Neuronal stem cell (in vitro differentiated cells): ENCODE data around the gene UBE2L3.
A peak's percentile ranks its signal among the peaks of the same experiment; 100 is the strongest.

ENCODE experiments used
- DNase-seq: peaks from one replicate; pipeline ENCODE4 v3.0.0-alpha.2; 2013; ENCODE audit warnings: low spot score
- H2AFZ ChIP-seq: one replicate; pipeline ENCODE4 v1.6.1; 2013; ENCODE audit warnings: mild to moderate bottlenecking, low read length, inconsistent platforms
- H2AK5ac ChIP-seq: 2 replicates; pipeline ENCODE4 v1.6.1; 2013; ENCODE audit warnings: low read depth, mild to moderate bottlenecking, inconsistent platforms, low read length, moderate library complexity, mixed read lengths
- H2BK120ac ChIP-seq: 2 replicates; pipeline ENCODE4 v1.6.1; 2013; ENCODE audit warnings: low read depth, mild to moderate bottlenecking, inconsistent platforms, low read length, moderate library complexity, mixed read lengths
- H2BK12ac ChIP-seq: one replicate; pipeline ENCODE4 v1.6.1; 2013; ENCODE audit warnings: low read length, inconsistent platforms
- H2BK15ac ChIP-seq: 2 replicates; pipeline ENCODE4 v1.6.1; 2013; ENCODE audit warnings: mild to moderate bottlenecking, low read length, inconsistent platforms, mixed read lengths
- H2BK5ac ChIP-seq: one replicate; pipeline ENCODE4 v1.6.1; 2013; ENCODE audit warnings: inconsistent platforms, mild to moderate bottlenecking, low read length, moderate library complexity
- H3K14ac ChIP-seq: one replicate; pipeline ENCODE4 v1.6.1; 2013; ENCODE audit warnings: low read length, inconsistent platforms
- H3K18ac ChIP-seq: 2 replicates; pipeline ENCODE4 v1.6.1; 2013; ENCODE audit warnings: low read length, inconsistent platforms
- H3K23ac ChIP-seq: 2 replicates; pipeline ENCODE4 v1.6.1; 2013; ENCODE audit warnings: low read depth, mild to moderate bottlenecking, mixed read lengths, low read length, inconsistent platforms; ENCODE audit not compliant: poor library complexity
- H3K27ac ChIP-seq: replicated peaks from 3 replicates; pipeline ENCODE4 v1.5.1; 2013; ENCODE audit warnings: low read length, inconsistent platforms
- H3K27me3 ChIP-seq, 3 experiments: 2 replicates each; pipeline ENCODE4 v1.6.1; 2013; ENCODE audit warnings: low read length in 3 of 3, mild to moderate bottlenecking in 2 of 3, inconsistent platforms in 1 of 3, low read depth in 1 of 3, mixed read lengths in 1 of 3, moderate library complexity in 1 of 3; ENCODE audit not compliant: control insufficient read depth in 3 of 3, insufficient read depth in 3 of 3
- H3K36me3 ChIP-seq, 2 donors: replicated peaks in 1 of 2; 2 replicates each; pipeline ENCODE4 v1.6.1; 2013; ENCODE audit warnings: low read length in 2 of 2; ENCODE audit not compliant: control insufficient read depth in 2 of 2, insufficient read depth in 2 of 2
- H3K4ac ChIP-seq: 2 replicates; pipeline ENCODE4 v1.6.1; 2013; ENCODE audit warnings: inconsistent platforms, mild to moderate bottlenecking, low read length, moderate library complexity
- H3K4me1 ChIP-seq, 2 donors: 1 replicate in 1 of 2; 2 replicates in 1 of 2; pipeline ENCODE4 v1.6.1; 2013; ENCODE audit warnings: low read length in 2 of 2, low read depth in 1 of 2; ENCODE audit not compliant: control insufficient read depth in 2 of 2, insufficient read depth in 1 of 2
- H3K4me2 ChIP-seq: one replicate; pipeline ENCODE4 v1.6.1; 2013; ENCODE audit warnings: mild to moderate bottlenecking, low read length, inconsistent platforms; ENCODE audit not compliant: insufficient read depth, poor library complexity, severe bottlenecking
- H3K4me3 ChIP-seq, 2 donors: 2 replicates each; pipeline ENCODE4 v1.5.1; 2013; ENCODE audit warnings: low read length in 2 of 2, mild to moderate bottlenecking in 2 of 2, inconsistent platforms in 1 of 2, moderate library complexity in 1 of 2
- H3K79me1 ChIP-seq: one replicate; pipeline ENCODE4 v1.6.1; 2013; ENCODE audit warnings: low read depth, mild to moderate bottlenecking, inconsistent platforms, low read length, moderate library complexity
- H3K9ac ChIP-seq: one replicate; pipeline ENCODE4 v1.6.1; 2013; ENCODE audit warnings: mild to moderate bottlenecking, low read depth, low read length, inconsistent platforms; ENCODE audit not compliant: poor library complexity
- H3K9me3 ChIP-seq, 2 donors: replicated peaks in 1 of 2; 2 replicates each; pipeline versions ENCODE3 to v1.6.1; 2013; ENCODE audit warnings: low read length in 2 of 2, mild to moderate bottlenecking in 2 of 2, inconsistent platforms in 1 of 2, low read depth in 1 of 2, mixed read lengths in 1 of 2, moderate library complexity in 1 of 2; ENCODE audit not compliant: control insufficient read depth in 2 of 2, insufficient read depth in 1 of 2
- H4K8ac ChIP-seq: one replicate; pipeline ENCODE4 v1.6.1; 2013; ENCODE audit warnings: low read depth, mild to moderate bottlenecking, inconsistent platforms, low read length, moderate library complexity
- H4K91ac ChIP-seq: one replicate; pipeline ENCODE4 v1.6.1; 2013; ENCODE audit warnings: low read length, low read depth, mild to moderate bottlenecking, inconsistent platforms; ENCODE audit not compliant: poor library complexity
- WGBS, 2 donors: extraction: QIAGEN DNeasy Blood & Tissue Kit; methylation state at CpG; one replicate each; pipeline ENCODE4 v1.1.7; 2013; ENCODE audit warnings: missing lambda C conversion rate in 2 of 2, mixed read lengths in 1 of 2; ENCODE audit not compliant: insufficient read length in 2 of 2, insufficient replicate concordance in 1 of 2; ENCODE audit errors: extremely low coverage in 2 of 2; 5-methylcytosine and 5-hydroxymethylcytosine counted together

The UBE2L3 gene

GRCh38 chr22:21587803-21588611 is 20.5 kb downstream of the UBE2L3 start:
- no peak overlapping the region for H2BK15ac ChIP-seq
- no peak overlapping the region for H2BK12ac ChIP-seq
- no CpG with 5 or more reads among the region's 4 CpGs for WGBS, 2 donors
- no peak overlapping the region for H2BK5ac ChIP-seq
- peaks cover 0 to 1% of the 10 kb centered on the region in 2 donors for H3K9me3 ChIP-seq
- H2AFZ ChIP-seq, result no peak overlapping the region
- no peak overlapping the region for H4K8ac ChIP-seq
- H2BK120ac ChIP-seq, result no peak overlapping the region
- H3K4me3 ChIP-seq, result no peak overlapping the region
- H3K23ac ChIP-seq, result no peak overlapping the region
- H3K18ac ChIP-seq, result no peak overlapping the region
- H3K4me2 ChIP-seq, result no peak overlapping the region
- H3K14ac ChIP-seq, result no peak overlapping the region
- H3K4me1 ChIP-seq, result no peaks in the 10 kb centered on the region
- no peak overlapping the region for H4K91ac ChIP-seq
- H3K4ac ChIP-seq, result no peak overlapping the region
- H3K36me3 ChIP-seq, result peaks cover 8 to 61% of the 10 kb centered on the region in 2 donors
- peaks cover 21% of the 10 kb centered on the region for H3K79me1 ChIP-seq
- H3K27me3 ChIP-seq, result no peaks in the 10 kb centered on the region
- no peak overlapping the region for H3K9ac ChIP-seq
- DNase-seq, result no peak
- no peak overlapping the region for H3K27ac ChIP-seq
- no peak overlapping the region for H2AK5ac ChIP-seq

- Histone ChIP-seq H2AFZ (no peak overlapping the region), H2BK12ac (no peak overlapping the region), H3K79me1 (peaks cover 20% of the 10 kb centered on the region), H3K23ac (no peak overlapping the region), H3K9ac (no peak overlapping the region), H3K4me1 (no peaks in the 10 kb centered on the region), H4K91ac (no peak overlapping the region), H2BK15ac (no peak overlapping the region), H3K27ac (no peak overlapping the region), H3K4ac (no peak overlapping the region), H3K27me3 (no peaks in the 10 kb centered on the region), H4K8ac (no peak overlapping the region), H3K18ac (no peak overlapping the region), H3K9me3 (peaks cover 0 to 1% of the 10 kb centered on the region in 2 donors), H3K4me2 (no peak overlapping the region), H3K4me3 (no peak overlapping the region), H2BK5ac (no peak overlapping the region), H2BK120ac (no peak overlapping the region), H2AK5ac (no peak overlapping the region), H3K36me3 (peaks cover 20 to 68% of the 10 kb centered on the region in 2 donors), H3K14ac (no peak overlapping the region)
- no CpG with 5 or more reads among the region's 8 CpGs for WGBS, 2 donors
- DNase-seq, result no peak
These were observed 21.9 kb downstream of the UBE2L3 start for GRCh38 chr22:21589396-21589795.

GRCh38 chr22:21590809-21591641 is 23.5 kb downstream of the UBE2L3 start:
- peaks cover 24% of the 10 kb centered on the region for H3K79me1 ChIP-seq
- no peak overlapping the region for H4K91ac ChIP-seq
- H3K18ac ChIP-seq, result no peak overlapping the region
- no peak overlapping the region for H3K4ac ChIP-seq
- no peak overlapping the region for H2BK12ac ChIP-seq
- H3K36me3 ChIP-seq, result peaks cover 30 to 72% of the 10 kb centered on the region in 2 donors
- WGBS, 2 donors, result no CpG with 5 or more reads among the region's 9 CpGs
- no peak for DNase-seq
- H3K23ac ChIP-seq, result peak overlapping the region; percentile 22
- H3K4me3 ChIP-seq, result no peak overlapping the region
- H3K27ac ChIP-seq, result no peak overlapping the region
- no peak overlapping the region for H2BK5ac ChIP-seq
- H2BK15ac ChIP-seq, result no peak overlapping the region
- peaks cover 0 to 4% of the 10 kb centered on the region in 2 donors for H3K9me3 ChIP-seq
- H2BK120ac ChIP-seq, result peak overlapping the region; percentile 9
- no peak overlapping the region for H3K14ac ChIP-seq
- H2AFZ ChIP-seq, result no peak overlapping the region
- H3K4me2 ChIP-seq, result no peak overlapping the region
- no peak overlapping the region for H2AK5ac ChIP-seq
- H3K9ac ChIP-seq, result no peak overlapping the region
- no peaks in the 10 kb centered on the region for H3K4me1 ChIP-seq
- H4K8ac ChIP-seq, result no peak overlapping the region
- H3K27me3 ChIP-seq, result no peaks in the 10 kb centered on the region

- DNase-seq, result no peak
- H3K9ac ChIP-seq, result no peak overlapping the region
These were observed 24.2 kb downstream of the UBE2L3 start for GRCh38 chr22:21591695-21592094.

More at GRCh38 chr22:21591695-21592094, 24.2 kb downstream of the UBE2L3 start:
- H3K27ac ChIP-seq, result no peak overlapping the region
- no peak overlapping the region for H3K14ac ChIP-seq
- no peak overlapping the region for H2BK15ac ChIP-seq
- peaks cover 0 to 4% of the 10 kb centered on the region in 2 donors for H3K9me3 ChIP-seq
- no peaks in the 10 kb centered on the region for H3K27me3 ChIP-seq
- no peaks in the 10 kb centered on the region for H3K4me1 ChIP-seq
- no peak overlapping the region for H2BK120ac ChIP-seq
- H3K36me3 ChIP-seq, result peaks cover 30 to 77% of the 10 kb centered on the region in 2 donors
- peak overlapping the region; percentile 6 for H3K23ac ChIP-seq
- H2BK12ac ChIP-seq, result no peak overlapping the region
- no peak overlapping the region for H3K4me3 ChIP-seq
- no peak overlapping the region for H3K4ac ChIP-seq
- H4K91ac ChIP-seq, result no peak overlapping the region
- H3K4me2 ChIP-seq, result no peak overlapping the region
- no peak overlapping the region for H2BK5ac ChIP-seq
- H3K18ac ChIP-seq, result no peak overlapping the region
- no peak overlapping the region for H4K8ac ChIP-seq
- no peak overlapping the region for H2AK5ac ChIP-seq
- no peak overlapping the region for H2AFZ ChIP-seq
- H3K79me1 ChIP-seq, result peaks cover 22% of the 10 kb centered on the region
- no CpG with 5 or more reads among the region's 9 CpGs for WGBS, 2 donors
